ENCODE data around the gene ETS1.
A peak's percentile ranks its signal among the peaks of the same experiment; 100 is the strongest.
"Not testable (repeated sequence)": the region's sequence is repeated elsewhere in the genome, so short reads cannot be mapped to it uniquely, and the experiment has no call there.

ETS1 gene

GRCh38 chr11:128465531-128465930, 121.8 kb downstream of the ETS1 start:
- no peak for DNase-seq (ENCODE audit: low read depth)

- no peak for DNase-seq (ENCODE audit: low read depth)
Measured at GRCh38 chr11:128464878-128465450, 122.4 kb downstream of the ETS1 start.

DNA sequence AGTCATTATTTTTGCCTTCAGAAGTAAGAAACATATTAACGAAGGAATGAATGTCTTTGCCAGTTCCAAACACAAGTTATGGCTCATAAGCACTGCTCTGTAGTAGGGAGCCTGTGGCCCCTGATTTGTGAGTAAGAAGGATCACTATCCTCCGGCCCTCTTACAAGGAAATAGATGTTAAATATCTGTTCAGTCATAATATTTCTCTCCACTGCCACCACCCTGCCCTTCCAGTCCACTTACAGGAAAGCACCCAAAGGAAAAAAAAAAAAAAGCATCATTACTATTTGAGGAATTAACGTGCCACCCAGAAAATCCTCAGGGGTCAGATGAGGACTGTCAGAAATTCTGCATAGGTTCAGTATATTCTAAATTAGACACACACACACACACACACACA, 123.4 kb downstream of the ETS1 start:
- DNase-seq (ENCODE audit: low read depth), result no peak

DNA sequence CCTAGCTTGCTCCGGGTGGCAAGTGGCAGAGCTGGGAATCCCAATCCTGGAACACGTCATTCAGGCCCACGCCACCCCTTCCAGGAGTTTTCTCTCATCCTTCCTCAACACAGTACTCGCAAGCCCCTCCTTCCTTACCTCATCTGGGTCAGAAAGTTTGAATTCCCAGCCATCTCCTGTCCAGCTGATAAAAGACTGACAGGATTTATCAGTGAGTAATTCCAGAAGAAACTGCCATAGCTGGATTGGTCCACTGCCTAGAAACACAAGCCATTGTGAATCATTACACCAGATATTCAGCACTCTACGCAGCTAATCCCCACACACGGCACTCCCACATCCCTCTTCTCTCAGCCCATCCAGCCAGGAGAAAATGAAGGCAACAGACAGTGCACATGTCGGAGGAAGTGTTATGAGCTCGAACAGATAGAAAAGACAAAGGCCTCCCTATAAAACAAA, 124.0 kb downstream of the ETS1 start:
- peak; percentile 96 for DNase-seq (ENCODE audit: low read depth)

GRCh38 chr11:128462922-128463321, 124.4 kb downstream of the ETS1 start:
- no peak for DNase-seq (ENCODE audit: low read depth)

DNA sequence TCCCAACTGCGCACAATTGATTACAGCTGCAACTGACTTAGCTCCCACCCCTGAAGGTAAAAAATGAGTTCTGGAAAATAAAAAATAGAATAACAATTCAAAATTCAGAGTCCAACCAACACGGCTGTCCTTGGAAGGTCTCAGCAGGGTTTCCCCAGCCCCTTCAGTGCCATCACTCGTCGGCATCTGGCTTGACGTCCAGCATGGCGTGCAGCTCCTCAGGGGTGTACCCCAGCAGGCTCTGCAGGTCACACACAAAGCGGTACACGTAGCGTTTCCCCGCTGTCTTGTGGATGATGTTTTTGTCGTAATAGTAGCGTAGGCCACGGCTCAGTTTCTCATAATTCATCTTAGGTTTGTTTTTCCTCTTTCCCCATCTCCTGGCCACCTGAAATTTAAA, 125.2 kb downstream of the ETS1 start:
- DNase-seq (ENCODE audit: low read depth), result no peak

GRCh38 chr11:128458321-128458720, 129.0 kb downstream of the ETS1 start:
- DNase-seq (ENCODE audit: low read depth), result peak; percentile 88

- DNase-seq (ENCODE audit: low read depth), result no peak
Measured at GRCh38 chr11:128457874-128458273, 129.5 kb downstream of the ETS1 start.

DNA sequence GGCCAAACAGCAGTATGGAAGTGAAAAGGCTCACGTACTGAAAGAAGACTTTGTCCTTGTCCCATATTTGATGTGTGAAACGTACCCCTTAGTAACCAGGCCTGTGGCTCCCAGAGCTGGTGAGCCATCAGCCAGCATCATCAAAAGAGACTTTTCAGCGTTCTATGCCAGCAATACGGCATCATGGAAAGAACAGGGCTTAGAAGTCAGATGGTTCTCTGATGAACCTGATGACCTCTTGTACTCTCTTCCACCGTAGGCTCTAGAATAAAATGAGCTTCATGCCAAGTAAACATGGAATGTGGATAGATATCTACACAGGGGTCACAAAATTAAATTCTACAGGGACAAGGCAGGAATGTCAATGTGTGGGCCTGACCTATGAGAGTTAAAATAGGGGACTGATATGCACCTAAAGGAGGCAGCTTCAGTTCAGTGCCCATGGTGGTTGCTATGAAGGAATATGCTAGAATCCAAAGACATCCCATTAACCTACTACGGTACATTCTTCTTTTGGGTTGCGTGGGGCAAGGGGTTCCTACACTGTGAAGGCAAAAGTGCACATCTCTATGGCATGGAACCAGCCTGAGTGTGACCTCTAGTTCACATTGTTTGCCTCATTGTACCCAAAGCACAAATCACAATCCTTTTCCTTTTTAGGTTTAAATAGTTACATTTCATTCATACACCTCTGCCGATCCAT, 130.6 kb downstream of the ETS1 start:
- no peak for DNase-seq (ENCODE audit: low read depth)

GRCh38 chr11:128455766-128456165, 131.6 kb downstream of the ETS1 start:
- no peak for DNase-seq (ENCODE audit: low read depth)

- DNase-seq (ENCODE audit: low read depth), result peak; percentile 96
Measured at GRCh38 chr11:128453444-128454336, 133.7 kb downstream of the ETS1 start.

GRCh38 chr11:128451652-128452470, 135.5 kb downstream of the ETS1 start:
- DNase-seq (ENCODE audit: low read depth), result peak; percentile 71

GRCh38 chr11:128450882-128451651, 136.3 kb downstream of the ETS1 start:
- DNase-seq (ENCODE audit: low read depth), result no peak

- DNase-seq (ENCODE audit: low read depth), result not testable (repeated sequence)
Measured at GRCh38 chr11:128450425-128450824, 136.9 kb downstream of the ETS1 start.

- peak; percentile 41 for DNase-seq (ENCODE audit: low read depth)
Measured at GRCh38 chr11:128448981-128449713, 138.2 kb downstream of the ETS1 start.

GRCh38 chr11:128448200-128448886, 139.0 kb downstream of the ETS1 start:
- peak; percentile 89 for DNase-seq (ENCODE audit: low read depth)

- no peak for DNase-seq (ENCODE audit: low read depth)
Measured at GRCh38 chr11:128447233-128447632, 140.1 kb downstream of the ETS1 start.

DNA sequence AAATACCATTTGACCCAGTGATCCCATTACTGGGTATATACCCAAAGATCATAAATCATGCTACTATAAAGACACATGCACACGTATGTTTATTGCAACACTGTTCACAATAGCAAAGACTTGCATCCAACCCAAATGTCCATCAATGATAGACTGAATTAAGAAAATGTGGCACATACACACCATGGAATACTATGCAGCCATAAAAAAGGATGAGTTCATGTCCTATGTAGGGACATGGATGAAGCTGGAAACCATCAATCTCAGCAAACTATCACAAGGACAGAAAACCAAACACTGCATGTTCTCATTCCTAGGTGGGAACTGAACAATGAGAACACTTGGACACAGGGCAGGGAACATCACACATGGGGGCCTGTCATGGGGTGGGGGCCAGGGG, 141.4 kb downstream of the ETS1 start:
- not testable (repeated sequence) for DNase-seq (ENCODE audit: low read depth)

GRCh38 chr11:128437136-128437535, 150.2 kb downstream of the ETS1 start:
- peak; percentile 51 for DNase-seq (ENCODE audit: low read depth)

- no peak for DNase-seq (ENCODE audit: low read depth)
Measured at GRCh38 chr11:128434818-128435217, 152.5 kb downstream of the ETS1 start.

All from iris pigment epithelial cell (primary cell).